Amniotic stem cell (primary cell): ENCODE results near the gene PKD2L1.
A peak's percentile ranks its signal among the peaks of the same experiment; 100 is the strongest.
"Not testable (repeated sequence)": the region's sequence is repeated elsewhere in the genome, so short reads cannot be mapped to it uniquely, and the experiment has no call there.

Source experiments
- DNase-seq: peaks from one replicate; lab custom pipeline; 2025; lab: John Stamatoyannopoulos, UW

Gene PKD2L1

GRCh38 chr10:100330079-100330478 lies at the start of gene PKD2L1:
Gene PKD2L1, minus strand, starts transcription at chr10:100330228. Its CDS starts 125 bp downstream, at chr10:100330103.
- DNase-seq, result no peak

GRCh38 chr10:100377830-100378229 lies 47.8 kb upstream of the PKD2L1 start:
- no peak for DNase-seq

GRCh38 chr10:100376656-100377055 lies 46.6 kb upstream of the PKD2L1 start:
- not testable (repeated sequence) for DNase-seq

- not testable (repeated sequence) for DNase-seq
Observed at GRCh38 chr10:100374677-100375353, 44.8 kb upstream of the PKD2L1 start.

GRCh38 chr10:100374200-100374655 lies 44.2 kb upstream of the PKD2L1 start:
- no peak for DNase-seq

- DNase-seq, result peak; percentile 91
Observed at GRCh38 chr10:100373298-100374199, 43.5 kb upstream of the PKD2L1 start.

- DNase-seq, result no peak
Observed at GRCh38 chr10:100372415-100373297, 42.6 kb upstream of the PKD2L1 start.

GRCh38 chr10:100371482-100372027 lies 41.5 kb upstream of the PKD2L1 start:
- no peak for DNase-seq

- peak; percentile 63 for DNase-seq
Observed at GRCh38 chr10:100370714-100371481, 40.9 kb upstream of the PKD2L1 start.

- DNase-seq, result no peak
Observed at GRCh38 chr10:100368721-100369120, 38.7 kb upstream of the PKD2L1 start.

GRCh38 chr10:100364735-100365391 lies 34.8 kb upstream of the PKD2L1 start:
- DNase-seq, result no peak

- no peak for DNase-seq
Observed at GRCh38 chr10:100364175-100364574, 34.1 kb upstream of the PKD2L1 start.

- no peak for DNase-seq
Observed at GRCh38 chr10:100362570-100363496, 32.8 kb upstream of the PKD2L1 start.

GRCh38 chr10:100360234-100360633 lies 30.2 kb upstream of the PKD2L1 start:
- DNase-seq, result no peak

GRCh38 chr10:100359529-100360150 lies 29.6 kb upstream of the PKD2L1 start:
- DNase-seq, result no peak

- no peak for DNase-seq
Observed at GRCh38 chr10:100359030-100359432, 29.0 kb upstream of the PKD2L1 start.

- no peak for DNase-seq
Observed at GRCh38 chr10:100357059-100357858, 27.2 kb upstream of the PKD2L1 start.
